ENCODE data around the gene DOK3. TPM values are rescaled to one million over a fixed set of nuclear protein-coding genes. Genes with fewer than 3 reads are reported as not detected.

The DOK3 gene
- total RNA-seq, 1 experiment from 2014 or later, result 14.5 TPM

DNA sequence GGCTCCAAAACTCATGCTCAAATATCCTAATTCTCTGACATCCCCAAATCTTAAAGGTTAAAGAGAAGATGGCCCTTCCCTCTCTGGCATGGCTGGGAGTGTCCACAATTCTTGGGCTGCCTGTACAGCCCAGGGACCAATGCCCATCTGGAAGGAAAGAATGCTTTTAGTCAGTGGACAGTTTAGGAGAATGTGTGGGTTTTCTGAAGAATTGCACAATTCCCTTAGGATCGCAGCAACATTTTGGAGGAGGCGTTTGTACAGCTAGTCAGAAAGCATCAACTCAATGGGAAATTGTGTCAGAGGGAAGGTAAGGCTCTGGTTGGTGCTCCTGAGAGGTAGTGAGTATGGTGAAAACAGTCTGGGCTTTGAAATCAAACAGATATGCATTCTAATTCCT lies 29.8 kb upstream of the DOK3 start:
- TF ChIP-seq CTCF (IDR thresholded peaks at IDR 0.05; ENCODE audit: unreplicated experiment), result no peak
- intact Hi-C loops (cut with micrococcal nuclease; ENCODE audit: unreplicated experiment), result no loop called here
- Mint-ChIP-seq H3K4me1 (ENCODE audit: low read depth, unreplicated experiment) (no peaks in the 10 kb centered on the region), H3K4me3 (ENCODE audit: low read depth, unreplicated experiment) (no peak overlapping the region), H3K9me3 (ENCODE audit: low read depth, unreplicated experiment) (no peaks in the 10 kb centered on the region), H3K36me3 (ENCODE audit: insufficient read depth, unreplicated experiment) (peaks cover 4% of the 10 kb centered on the region), H3K27me3 (ENCODE audit: unreplicated experiment) (no peaks in the 10 kb centered on the region), H3K27ac (ENCODE audit: unreplicated experiment) (no peak overlapping the region)
- BruUV-seq (replicated peaks), result no TSS peak
- no peak for DNase-seq
- CTCF ChIA-PET, result interaction anchor here (0.7 kb wide), 1 partner anchor 62 kb away, joined by 5 read pairs; no protein-coding TSS in a partner anchor

- Mint-ChIP-seq H3K27ac (ENCODE audit: unreplicated experiment) (no peak overlapping the region), H3K36me3 (ENCODE audit: insufficient read depth, unreplicated experiment) (peaks cover 6% of the 10 kb centered on the region), H3K27me3 (ENCODE audit: unreplicated experiment) (no peaks in the 10 kb centered on the region), H3K4me1 (ENCODE audit: low read depth, unreplicated experiment) (no peaks in the 10 kb centered on the region), H3K4me3 (ENCODE audit: low read depth, unreplicated experiment) (no peak overlapping the region), H3K9me3 (ENCODE audit: low read depth, unreplicated experiment) (no peaks in the 10 kb centered on the region)
- no peak for DNase-seq
- CTCF ChIA-PET, result no interaction called here
- no peak for TF ChIP-seq CTCF (IDR thresholded peaks at IDR 0.05; ENCODE audit: unreplicated experiment)
- intact Hi-C loops (cut with micrococcal nuclease; ENCODE audit: unreplicated experiment), result no loop called here
- no TSS peak for BruUV-seq (replicated peaks)
Measured at GRCh38 chr5:177538876-177539275, 29.2 kb upstream of the DOK3 start.

- no peak overlapping the region for H3K27ac Mint-ChIP-seq (ENCODE audit: unreplicated experiment)
- H3K27me3 Mint-ChIP-seq (ENCODE audit: unreplicated experiment), result no peaks in the 10 kb centered on the region
- no TSS peak for BruUV-seq (replicated peaks)
- H3K4me1 Mint-ChIP-seq (ENCODE audit: low read depth, unreplicated experiment), result no peaks in the 10 kb centered on the region
- intact Hi-C loops (cut with micrococcal nuclease; ENCODE audit: unreplicated experiment), result no loop called here
- no peak for DNase-seq
- TF ChIP-seq CTCF (IDR thresholded peaks at IDR 0.05; ENCODE audit: unreplicated experiment), result no peak
- H3K4me3 Mint-ChIP-seq (ENCODE audit: low read depth, unreplicated experiment), result no peak overlapping the region
- peaks cover 18% of the 10 kb centered on the region for H3K36me3 Mint-ChIP-seq (ENCODE audit: insufficient read depth, unreplicated experiment)
- H3K9me3 Mint-ChIP-seq (ENCODE audit: low read depth, unreplicated experiment), result no peaks in the 10 kb centered on the region
- CTCF ChIA-PET, result no interaction called here
Measured at GRCh38 chr5:177537389-177538361, 28.0 kb upstream of the DOK3 start.

- no peak overlapping the region for H3K4me3 Mint-ChIP-seq (ENCODE audit: low read depth, unreplicated experiment)
- no TSS peak for BruUV-seq (replicated peaks)
- H3K4me1 Mint-ChIP-seq (ENCODE audit: low read depth, unreplicated experiment), result no peaks in the 10 kb centered on the region
- H3K27ac Mint-ChIP-seq (ENCODE audit: unreplicated experiment), result no peak overlapping the region
- H3K36me3 Mint-ChIP-seq (ENCODE audit: insufficient read depth, unreplicated experiment), result peaks cover 24% of the 10 kb centered on the region
- H3K27me3 Mint-ChIP-seq (ENCODE audit: unreplicated experiment), result no peaks in the 10 kb centered on the region
- no peak for DNase-seq
- H3K9me3 Mint-ChIP-seq (ENCODE audit: low read depth, unreplicated experiment), result no peaks in the 10 kb centered on the region
- no peak for TF ChIP-seq CTCF (IDR thresholded peaks at IDR 0.05; ENCODE audit: unreplicated experiment)
- intact Hi-C loops (cut with micrococcal nuclease; ENCODE audit: unreplicated experiment), result no loop called here
- CTCF ChIA-PET, result no interaction called here
Measured at GRCh38 chr5:177536386-177536785, 26.8 kb upstream of the DOK3 start.
